ENCODE data around the gene BCL2A1.
"Not testable (repeated sequence)": the region's sequence is repeated elsewhere in the genome, so short reads cannot be mapped to it uniquely, and the experiment has no call there.

BCL2A1 gene

DNA sequence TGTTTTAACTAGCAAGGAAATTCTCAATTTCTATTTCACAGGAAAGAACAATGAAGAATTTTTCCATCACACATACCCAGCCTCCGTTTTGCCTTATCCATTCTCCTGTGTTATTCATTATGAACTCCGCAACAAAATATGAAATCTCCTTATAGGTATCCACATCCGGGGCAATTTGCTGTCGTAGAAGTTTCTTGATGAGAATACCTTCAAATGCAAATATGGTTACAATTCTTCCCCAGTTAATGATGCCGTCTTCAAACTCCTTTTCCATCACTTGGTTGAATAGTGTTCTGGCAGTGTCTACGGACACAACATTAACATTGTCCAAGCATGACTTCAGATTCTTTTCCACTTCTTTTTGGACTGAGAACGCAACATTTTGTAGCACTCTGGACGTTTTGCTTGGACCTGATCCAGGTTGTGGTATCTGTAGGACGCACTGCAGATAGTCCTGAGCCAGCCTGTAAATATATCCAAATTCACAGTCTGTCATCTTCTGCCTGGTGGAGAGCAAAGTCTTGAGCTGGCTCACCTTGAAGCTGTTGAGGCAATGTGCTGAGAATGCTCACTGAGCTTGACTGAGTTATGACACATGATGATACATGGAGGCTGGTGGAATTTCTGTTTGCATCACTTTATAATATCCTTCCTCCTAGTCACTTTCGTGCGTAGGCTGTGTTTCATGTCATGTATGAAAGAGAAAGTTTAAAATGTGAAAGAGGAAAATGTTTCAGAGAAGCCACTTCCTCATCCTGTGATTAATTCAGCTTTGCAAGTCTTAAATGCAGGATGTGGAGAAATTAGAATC lies at the start of gene BCL2A1:
Gene BCL2A1, minus strand, starts transcription at position 573 of the 811 bp plus-strand sequence. Its CDS starts 77 bp downstream, at position 496.
- H3K27ac ChIP-seq = no peak within 1 kb of the TSS
- no peak for TF ChIP-seq CTCF (conservative IDR thresholded peaks at IDR 0.05)
- no peak for TF ChIP-seq ZFX (IDR thresholded peaks at IDR 0.05)

GRCh38 chr15:80020731-80021130 lies 49.7 kb upstream of the BCL2A1 start:
- no peak overlapping the region for H3K27ac ChIP-seq
- no peak for TF ChIP-seq CTCF (conservative IDR thresholded peaks at IDR 0.05)
- no peak for TF ChIP-seq ZFX (IDR thresholded peaks at IDR 0.05)

DNA sequence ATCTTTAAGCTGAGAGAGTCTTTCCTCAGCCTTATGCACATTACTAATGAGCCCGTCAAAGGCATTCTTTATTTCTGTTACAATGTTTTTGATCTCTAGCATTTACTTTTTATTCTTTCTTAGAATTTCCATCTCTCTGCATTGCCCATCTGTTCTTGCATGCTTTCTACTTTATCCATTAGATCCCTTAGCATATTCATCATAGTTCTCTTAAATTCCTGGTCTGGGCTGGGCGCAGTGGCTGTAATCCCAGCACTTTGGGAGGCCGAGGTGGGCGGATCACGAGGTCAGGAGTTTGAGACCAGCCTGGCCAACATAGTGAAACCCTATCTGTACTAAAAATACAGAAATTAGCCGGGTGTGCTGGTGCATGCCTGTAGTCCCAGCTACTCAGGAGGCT lies 49.2 kb upstream of the BCL2A1 start:
- H3K27ac ChIP-seq = not testable (repeated sequence)

DNA sequence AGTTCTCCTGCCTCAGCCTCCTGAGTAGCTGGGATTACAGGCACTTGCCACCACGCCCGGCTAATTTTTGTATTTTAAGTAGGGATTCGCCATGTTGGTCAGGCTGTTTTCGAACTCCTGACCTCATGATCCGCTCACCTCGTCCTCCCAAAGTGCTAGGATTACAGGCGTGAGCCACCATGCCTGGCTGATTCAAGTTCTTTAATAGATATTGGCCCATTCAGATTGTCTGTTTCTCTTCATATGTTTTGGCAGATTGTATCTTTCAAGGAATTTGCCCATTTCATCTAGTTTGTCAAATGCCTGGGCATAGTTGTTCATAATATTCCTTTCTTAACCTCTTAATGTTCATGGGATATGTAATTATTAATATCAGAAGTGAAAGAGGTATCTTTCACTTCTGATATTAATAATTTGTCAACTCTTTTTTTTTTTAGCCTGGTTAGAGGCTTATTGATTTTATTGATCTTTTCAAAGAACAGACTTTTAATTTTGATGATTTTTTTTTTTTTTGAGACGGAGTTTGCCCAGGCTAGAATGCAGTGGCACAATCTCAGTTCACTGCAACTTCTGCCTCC lies 48.3 kb upstream of the BCL2A1 start:
- TF ChIP-seq ZFX (IDR thresholded peaks at IDR 0.05) (no peak), CTCF (conservative IDR thresholded peaks at IDR 0.05) (no peak)
- H3K27ac ChIP-seq = no peak overlapping the region

DNA sequence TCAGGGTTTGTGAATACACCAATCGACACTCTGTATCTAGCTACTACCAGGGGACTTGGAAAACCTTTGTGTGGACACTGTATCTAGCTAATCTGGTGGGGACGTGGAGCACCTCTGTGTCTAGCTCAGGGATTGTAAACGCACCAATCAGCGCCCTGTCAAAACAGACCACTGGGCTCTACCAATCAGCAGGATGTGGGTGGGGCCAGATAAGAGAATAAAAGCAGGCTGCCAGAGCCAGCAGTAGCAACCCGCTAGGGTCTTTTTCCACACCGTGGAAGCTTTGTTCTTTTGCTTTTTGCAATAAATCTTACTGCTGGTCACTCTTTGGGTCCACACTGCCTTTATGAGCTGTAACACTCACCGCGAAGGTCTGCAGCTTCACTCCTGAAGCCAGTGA lies 46.1 kb upstream of the BCL2A1 start:
- H3K27ac ChIP-seq = not testable (repeated sequence)

GRCh38 chr15:80016506-80016905 lies 45.5 kb upstream of the BCL2A1 start:
- not testable (repeated sequence) for H3K27ac ChIP-seq

- no peak overlapping the region for H3K27ac ChIP-seq
- TF ChIP-seq ZFX (IDR thresholded peaks at IDR 0.05) = no peak
- TF ChIP-seq CTCF (conservative IDR thresholded peaks at IDR 0.05) = no peak
These were observed 44.2 kb upstream of the BCL2A1 start for GRCh38 chr15:80015156-80015555.

- not testable (repeated sequence) for H3K27ac ChIP-seq
These were observed 43.2 kb upstream of the BCL2A1 start for GRCh38 chr15:80014186-80014585.

GRCh38 chr15:80012060-80012726 lies 41.2 kb upstream of the BCL2A1 start:
- H3K27ac ChIP-seq = no peak overlapping the region
- TF ChIP-seq CTCF (conservative IDR thresholded peaks at IDR 0.05) (no peak), ZFX (IDR thresholded peaks at IDR 0.05) (no peak)

Data from C4-2B (cell line).